Endothelial cell of umbilical vein (primary cell): ENCODE measurements around the gene SMC5. TPM values are rescaled to one million over a fixed set of nuclear protein-coding genes. Genes with fewer than 3 reads are reported as not detected.

Experiments used
- BruUV-seq: library from RNA; stranded (reverse); fragments of 400-500 nt; replicated peaks from 2 replicates; lab custom pipeline; 2021; lab: Mats Ljungman, UMichigan
- CTCF ChIA-PET: fragments of 300-600, 350-600 bp; sonication (Branson Sonifier 250); formaldehyde crosslinking; loops from one replicate; lab custom pipeline; 2021; ENCODE audit warnings: antibody characterized with exemption, inconsistent platforms; lab: Charles Lee
- POLR2A ChIA-PET: fragments of 300-600, 350-600 bp; sonication (Branson Sonifier 250); formaldehyde crosslinking; loops from one replicate; lab custom pipeline; 2021; ENCODE audit warnings: antibody characterized with exemption, inconsistent platforms; lab: Charles Lee
- DNase-seq: peaks from one replicate; pipeline ENCODE4 v3.0.0-alpha.2; 2011; ENCODE audit warnings: low read depth, low spot score
- FAIRE-seq: peaks from 2 replicates; lab custom pipeline; 2011; peaks lifted over from hg19 to GRCh38; lab: Jason Lieb, UNC
- H2AFZ ChIP-seq: 2 replicates; pipeline ENCODE4 v1.6.0; 2012; ENCODE audit warnings: low read depth, low read length, control low read depth, inconsistent platforms
- H3K27ac ChIP-seq: 2 replicates; pipeline ENCODE4 v1.5.1; 2011; ENCODE audit warnings: low read depth, mild to moderate bottlenecking, control low read depth, low read length, moderate library complexity; ENCODE audit not compliant: insufficient read depth
- H3K27me3 ChIP-seq, 2 experiments: 2 replicates each; pipeline versions ENCODE4 v1.6.0 to v1.6.1; 2011; ENCODE audit warnings: low read length in 2 of 2, mixed read lengths in 1 of 2; ENCODE audit not compliant: control insufficient read depth in 2 of 2, insufficient read depth in 2 of 2
- H3K36me3 ChIP-seq, 2 experiments: 2 replicates in 1 of 2; 3 replicates in 1 of 2; pipeline ENCODE4 v1.5.1; 2011; ENCODE audit warnings: low read length in 2 of 2, mild to moderate bottlenecking in 1 of 2, moderate library complexity in 1 of 2; ENCODE audit not compliant: control insufficient read depth in 2 of 2, insufficient read depth in 2 of 2; ENCODE audit errors: extremely low read depth in 1 of 2
- H3K4me1 ChIP-seq: 3 replicates; pipeline ENCODE4 v1.5.1; 2011; ENCODE audit warnings: mild to moderate bottlenecking, low read length; ENCODE audit not compliant: control insufficient read depth, insufficient read depth; ENCODE audit errors: extremely low read depth
- H3K4me2 ChIP-seq: 2 replicates; pipeline ENCODE4 v1.6.1; 2011; ENCODE audit warnings: low read length, control low read depth, mixed read lengths; ENCODE audit not compliant: insufficient read depth
- H3K4me3 ChIP-seq, 3 experiments: fragments of 200-600 bp in 1 of 3; sonication (generic), shearing (Covaris generic) in 1 of 3; replicated peaks in 1 of 3; 2 replicates each; pipeline ENCODE4 v1.5.1; 2011 to 2016; ENCODE audit warnings: control low read depth in 3 of 3, low read length in 3 of 3, mild to moderate bottlenecking in 2 of 3, inconsistent platforms in 1 of 3, low read depth in 1 of 3, moderate library complexity in 1 of 3; ENCODE audit not compliant: insufficient read depth in 1 of 3
- H3K79me2 ChIP-seq: 2 replicates; pipeline ENCODE4 v1.6.0; 2012; ENCODE audit warnings: low read length, inconsistent platforms; ENCODE audit not compliant: control insufficient read depth, insufficient read depth
- H3K9ac ChIP-seq: replicated peaks from 2 replicates; pipeline ENCODE3; 2011; ENCODE audit warnings: low read length, control low read depth; ENCODE audit not compliant: insufficient read depth; ENCODE audit errors: extremely low read depth
- H3K9me1 ChIP-seq: replicated peaks from 3 replicates; pipeline ENCODE4 v1.6.0; 2011; ENCODE audit warnings: mild to moderate bottlenecking, low read length; ENCODE audit not compliant: control insufficient read depth, insufficient read depth; ENCODE audit errors: extremely low read depth
- H3K9me3 ChIP-seq: replicated peaks from 2 replicates; pipeline ENCODE4 v1.5.1; 2012; ENCODE audit warnings: low read length, inconsistent platforms; ENCODE audit not compliant: control insufficient read depth, insufficient read depth
- H4K20me1 ChIP-seq: replicated peaks from 2 replicates; pipeline ENCODE3; 2011; ENCODE audit warnings: mild to moderate bottlenecking, low read length; ENCODE audit not compliant: control insufficient read depth, insufficient read depth; ENCODE audit errors: extremely low read depth
- EZH2 ChIP-seq: IDR thresholded peaks from 2 replicates; pipeline ENCODE4 v1.6.1; 2012; ENCODE audit warnings: borderline replicate concordance, low read depth, mild to moderate bottlenecking, moderate library complexity, low read length, inconsistent platforms; ENCODE audit not compliant: severe bottlenecking
- FOS ChIP-seq: IDR thresholded peaks from 2 replicates; pipeline ENCODE4 v1.6.1; 2011; ENCODE audit warnings: mild to moderate bottlenecking, low read length, moderate library complexity, borderline replicate concordance; ENCODE audit not compliant: insufficient read depth
- GATA2 ChIP-seq: IDR thresholded peaks from 2 replicates; pipeline ENCODE4 v1.7.0; 2011; ENCODE audit warnings: low read depth, mild to moderate bottlenecking, moderate library complexity, mixed read lengths, low read length; ENCODE audit not compliant: insufficient read length, insufficient read depth
- JUN ChIP-seq: IDR thresholded peaks from 2 replicates; pipeline ENCODE4 v1.6.1; 2011; ENCODE audit warnings: borderline replicate concordance, low read depth; ENCODE audit not compliant: insufficient read length, insufficient read depth
- MYC ChIP-seq: IDR thresholded peaks from one replicate; pipeline ENCODE4 v1.6.1; 2011; ENCODE audit warnings: mild to moderate bottlenecking, low read depth, low read length
- dilution Hi-C: fragments of 300-500 bp; cut with MboI; formaldehyde crosslinking; loops from one replicate; pipeline ENCODE4 v1.15.0; 2019; ENCODE audit warnings: low sequenced_read_pairs; ENCODE audit not compliant: extremely low pct_ligation_motif_present
- intact Hi-C: fragments of 100-400 bp; cut with micrococcal nuclease; formaldehyde crosslinking; loops from one replicate; pipeline ENCODE4 v1.10.0; 2022
- polyA plus RNA-seq, 4 experiments: library from polyadenylated mRNA; depleted of rRNA in 3 of 4; stranded (reverse) in 3 of 4; unstranded in 1 of 4; fragments of >200 nt; gene quantifications; 2 replicates each; pipeline versions ENCODE4 v1.2.1 to v1.2.3, GENCODE V29; 2011 to 2012; ENCODE audit warnings: missing spikeins in 1 of 4
- total RNA-seq: library from RNA; stranded (reverse); gene quantifications from 2 replicates; pipeline ENCODE4 v1.2.3, GENCODE V29; 2021
- TF ChIP-seq, protein P1 (sequence below), 2 donors: IDR thresholded peaks; 1 replicate in 1 of 2; 2 replicates in 1 of 2; pipeline ENCODE4 v1.5.1; 2011; ENCODE audit warnings: low read length in 2 of 2, mild to moderate bottlenecking in 2 of 2, moderate library complexity in 2 of 2, control low read depth in 1 of 2, inconsistent platforms in 1 of 2, low read depth in 1 of 2; ENCODE audit not compliant: insufficient read depth in 1 of 2; ENCODE audit errors: extremely low read depth in 1 of 2

Gene SMC5
- total and polyA plus RNA-seq, 2 donors (not counting 3 experiments of a cell fraction or from before 2014, with no cell fraction given): 17.1 to 32.8 TPM

DNA sequence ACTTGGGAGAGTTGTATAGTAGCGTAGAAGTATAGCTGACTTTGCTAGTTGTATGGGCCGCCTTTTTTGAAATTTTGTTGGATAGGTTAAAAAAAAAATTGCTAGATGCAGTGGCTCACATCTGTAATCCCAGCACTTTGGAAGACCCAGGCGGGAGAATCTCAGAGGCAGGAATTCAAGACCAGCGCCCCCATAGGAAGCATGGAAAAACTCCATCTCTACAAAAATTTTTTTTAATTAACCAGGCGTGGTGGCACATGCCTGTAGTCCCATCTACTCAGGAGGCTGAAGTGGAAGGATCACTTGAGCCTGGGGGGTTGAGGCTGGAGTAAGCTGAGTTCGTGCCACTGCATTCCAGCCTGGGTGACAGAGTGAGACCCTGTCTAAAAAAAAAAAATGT lies 59.2 kb downstream of the SMC5 start:
- intact Hi-C loops (no loop called here), dilution Hi-C loops (no loop called here)
- no peaks in the 10 kb centered on the region for H3K9me1 ChIP-seq
- no peak for FAIRE-seq
- no peak for DNase-seq
- H2AFZ ChIP-seq: no peak overlapping the region
- no peaks in the 10 kb centered on the region for H3K9me3 ChIP-seq
- no peak for TF ChIP-seq JUN
- no peak for TF ChIP-seq GATA2
- TF ChIP-seq EZH2: no peak
- no peak for TF ChIP-seq FOS
- no peak for TF ChIP-seq MYC
- TF ChIP-seq, protein P1, sequence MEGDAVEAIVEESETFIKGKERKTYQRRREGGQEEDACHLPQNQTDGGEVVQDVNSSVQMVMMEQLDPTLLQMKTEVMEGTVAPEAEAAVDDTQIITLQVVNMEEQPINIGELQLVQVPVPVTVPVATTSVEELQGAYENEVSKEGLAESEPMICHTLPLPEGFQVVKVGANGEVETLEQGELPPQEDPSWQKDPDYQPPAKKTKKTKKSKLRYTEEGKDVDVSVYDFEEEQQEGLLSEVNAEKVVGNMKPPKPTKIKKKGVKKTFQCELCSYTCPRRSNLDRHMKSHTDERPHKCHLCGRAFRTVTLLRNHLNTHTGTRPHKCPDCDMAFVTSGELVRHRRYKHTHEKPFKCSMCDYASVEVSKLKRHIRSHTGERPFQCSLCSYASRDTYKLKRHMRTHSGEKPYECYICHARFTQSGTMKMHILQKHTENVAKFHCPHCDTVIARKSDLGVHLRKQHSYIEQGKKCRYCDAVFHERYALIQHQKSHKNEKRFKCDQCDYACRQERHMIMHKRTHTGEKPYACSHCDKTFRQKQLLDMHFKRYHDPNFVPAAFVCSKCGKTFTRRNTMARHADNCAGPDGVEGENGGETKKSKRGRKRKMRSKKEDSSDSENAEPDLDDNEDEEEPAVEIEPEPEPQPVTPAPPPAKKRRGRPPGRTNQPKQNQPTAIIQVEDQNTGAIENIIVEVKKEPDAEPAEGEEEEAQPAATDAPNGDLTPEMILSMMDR (IDR thresholded peaks at IDR 0.05; ENCODE audit: extremely low read depth in 1 of 2, insufficient read depth in 1 of 2, low read depth in 1 of 2, low read length in 2 of 2): no peak
- H3K4me1 ChIP-seq: no peaks in the 10 kb centered on the region
- no peak overlapping the region for H3K4me3 ChIP-seq
- no peak overlapping the region for H3K9ac ChIP-seq
- BruUV-seq: no TSS peak
- CTCF ChIA-PET: interaction anchor here (1.1 to 2.1 kb wide), 3 partner anchors 20 to 205 kb away, joined by 3 to 7 read pairs (median 3); no protein-coding TSS in a partner anchor
- no peaks in the 10 kb centered on the region for H4K20me1 ChIP-seq
- H3K27ac ChIP-seq: no peak overlapping the region
- H3K27me3 ChIP-seq: no peaks in the 10 kb centered on the region
- no peaks in the 10 kb centered on the region for H3K79me2 ChIP-seq
- POLR2A ChIA-PET: no interaction called here
- no peak overlapping the region for H3K4me2 ChIP-seq
- H3K36me3 ChIP-seq: peaks cover 0 to 9% of the 10 kb centered on the region in 2 experiments
